Vagina (tissue), 2 donors: ENCODE measurements around the gene TOX2. TPM values are rescaled to one million over a fixed set of nuclear protein-coding genes. Genes with fewer than 3 reads are reported as not detected.

Source experiments
- DNase-seq, 2 donors: peaks; one replicate each; pipeline ENCODE4 v3.0.0-alpha.2; 2017; ENCODE audit errors: extremely low spot score in 2 of 2
- H3K27ac ChIP-seq: fragments of 200-600 bp; sonication (generic); one replicate; pipeline ENCODE4 v1.5.1; 2019
- H3K27me3 ChIP-seq: fragments of 200-600 bp; sonication (generic); one replicate; pipeline ENCODE4 v1.5.1; 2019
- H3K36me3 ChIP-seq, 2 donors: fragments of 200-600 bp; sonication (generic); one replicate each; pipeline ENCODE4 v1.5.1; 2017 to 2019
- H3K4me1 ChIP-seq: fragments of 200-600 bp; sonication (generic); one replicate; pipeline ENCODE4 v1.5.1; 2019
- H3K4me3 ChIP-seq, 2 donors: fragments of 200-600 bp; sonication (generic); 1 replicate in 1 of 2; 2 replicates in 1 of 2; pipeline ENCODE4 v1.5.1; 2016 to 2019
- H3K9me3 ChIP-seq: fragments of 200-600 bp; sonication (generic); one replicate; pipeline ENCODE4 v1.5.1; 2019
- POLR2A ChIP-seq, 2 donors: fragments of 450-650 bp; IDR thresholded peaks; one replicate each; pipeline ENCODE4 v1.6.1; 2017; ENCODE audit warnings: antibody characterized with exemption in 2 of 2, mild to moderate bottlenecking in 2 of 2, moderate library complexity in 2 of 2
- POLR2AphosphoS5 ChIP-seq, 2 donors: sonication (generic); formaldehyde crosslinking; IDR thresholded peaks; one replicate each; pipeline ENCODE4 v1.9.0; 2017; ENCODE audit warnings: antibody characterized with exemption in 2 of 2, mild to moderate bottlenecking in 2 of 2, low read depth in 1 of 2; ENCODE audit not compliant: insufficient read depth in 1 of 2
- intact Hi-C: fragments of 100-400 bp; cut with DNase I; formaldehyde crosslinking; loops from one replicate; pipeline ENCODE4 v1.15.1; 2023
- total RNA-seq: library from RNA; depleted of rRNA; stranded (reverse); fragments of >200 nt; gene quantifications from one replicate; pipeline ENCODE4 v1.2.3, GENCODE V29; 2016
- TF ChIP-seq, protein P1 (sequence below), 3 experiments: fragments of 450-650 bp in 2 of 3; fragments of 200-600 bp in 1 of 3; sonication (generic) in 1 of 3; IDR thresholded peaks; one replicate each; pipeline ENCODE4 v1.5.1; 2017 to 2019; ENCODE audit warnings: antibody characterized with exemption in 3 of 3, mild to moderate bottlenecking in 2 of 3, moderate library complexity in 2 of 3

TOX2 gene
- total RNA-seq, 1 donor from 2014 or later, result 5.2 TPM

- H3K4me1 ChIP-seq, result peaks cover 30% of the 10 kb centered on the region
- intact Hi-C loops, result no loop called here
Measured at GRCh38 chr20:43959920-43960227, 45.2 kb downstream of the TOX2 start.

DNA sequence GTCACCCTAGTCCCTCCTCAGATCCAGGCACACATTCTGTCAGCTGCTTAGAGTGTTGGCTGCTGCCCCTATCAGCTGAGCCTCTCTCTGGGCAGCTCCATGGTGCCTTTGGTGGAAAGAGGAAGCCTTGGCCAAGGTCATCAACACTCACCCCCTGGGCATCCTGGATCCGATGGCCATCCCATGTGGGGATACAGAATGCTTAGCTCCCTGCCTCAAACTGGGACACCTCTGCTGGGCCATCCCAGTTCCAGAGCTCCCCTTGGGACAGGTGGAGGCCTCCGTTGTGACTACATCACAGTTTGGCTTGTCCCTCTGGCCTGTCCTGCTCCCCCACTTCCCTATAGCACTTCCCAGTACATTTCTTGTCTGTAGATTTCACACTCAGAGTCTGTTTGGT, 45.6 kb downstream of the TOX2 start:
- H3K4me3 ChIP-seq, result no peak overlapping the region
- intact Hi-C loops, result no loop called here
- peaks cover 26% of the 10 kb centered on the region for H3K4me1 ChIP-seq

More at GRCh38 chr20:43959920-43960227, 45.2 kb downstream of the TOX2 start:
- Histone ChIP-seq H3K27me3 (no peaks in the 10 kb centered on the region), H3K4me3 (no peak overlapping the region), H3K36me3 (no peaks in the 10 kb centered on the region), H3K27ac (no peak overlapping the region), H3K9me3 (no peaks in the 10 kb centered on the region)
- TF ChIP-seq, protein P1, sequence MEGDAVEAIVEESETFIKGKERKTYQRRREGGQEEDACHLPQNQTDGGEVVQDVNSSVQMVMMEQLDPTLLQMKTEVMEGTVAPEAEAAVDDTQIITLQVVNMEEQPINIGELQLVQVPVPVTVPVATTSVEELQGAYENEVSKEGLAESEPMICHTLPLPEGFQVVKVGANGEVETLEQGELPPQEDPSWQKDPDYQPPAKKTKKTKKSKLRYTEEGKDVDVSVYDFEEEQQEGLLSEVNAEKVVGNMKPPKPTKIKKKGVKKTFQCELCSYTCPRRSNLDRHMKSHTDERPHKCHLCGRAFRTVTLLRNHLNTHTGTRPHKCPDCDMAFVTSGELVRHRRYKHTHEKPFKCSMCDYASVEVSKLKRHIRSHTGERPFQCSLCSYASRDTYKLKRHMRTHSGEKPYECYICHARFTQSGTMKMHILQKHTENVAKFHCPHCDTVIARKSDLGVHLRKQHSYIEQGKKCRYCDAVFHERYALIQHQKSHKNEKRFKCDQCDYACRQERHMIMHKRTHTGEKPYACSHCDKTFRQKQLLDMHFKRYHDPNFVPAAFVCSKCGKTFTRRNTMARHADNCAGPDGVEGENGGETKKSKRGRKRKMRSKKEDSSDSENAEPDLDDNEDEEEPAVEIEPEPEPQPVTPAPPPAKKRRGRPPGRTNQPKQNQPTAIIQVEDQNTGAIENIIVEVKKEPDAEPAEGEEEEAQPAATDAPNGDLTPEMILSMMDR (IDR thresholded peaks at IDR 0.05), result no peak
- TF ChIP-seq POLR2AphosphoS5 (IDR thresholded peaks at IDR 0.05; ENCODE audit: insufficient read depth in 1 of 2, low read depth in 1 of 2) (no peak), POLR2A (IDR thresholded peaks at IDR 0.05) (no peak)
- no peak for DNase-seq

DNA sequence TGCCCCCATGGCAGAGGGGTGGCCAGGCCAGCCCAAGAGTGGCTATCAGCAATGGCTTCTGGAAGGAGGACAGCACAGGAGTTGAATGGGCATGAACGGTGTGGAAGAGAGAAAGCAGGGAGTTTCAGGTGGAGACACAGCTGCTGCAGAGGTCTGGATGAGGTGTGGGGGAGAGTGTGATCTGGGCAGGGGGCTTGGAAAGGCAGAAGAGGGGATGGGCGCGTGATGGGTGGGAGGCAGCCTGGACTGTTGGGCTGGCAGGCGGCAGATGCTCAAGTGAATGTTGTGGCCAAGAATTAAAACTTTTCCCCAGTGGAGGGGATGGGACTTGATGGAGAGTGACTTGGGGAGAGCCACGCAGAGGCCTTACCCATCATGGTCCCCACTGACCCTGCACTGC, 46.5 kb downstream of the TOX2 start:
- DNase-seq, result no peak
- Histone ChIP-seq H3K4me3 (no peak overlapping the region), H3K27me3 (no peaks in the 10 kb centered on the region), H3K9me3 (no peaks in the 10 kb centered on the region), H3K4me1 (peaks cover 18% of the 10 kb centered on the region), H3K36me3 (no peaks in the 10 kb centered on the region), H3K27ac (no peak overlapping the region)
- intact Hi-C loops, result no loop called here
- no peak for TF ChIP-seq POLR2A (IDR thresholded peaks at IDR 0.05)
- TF ChIP-seq, protein P1 (IDR thresholded peaks at IDR 0.05), result no peak
- TF ChIP-seq POLR2AphosphoS5 (IDR thresholded peaks at IDR 0.05; ENCODE audit: insufficient read depth in 1 of 2, low read depth in 1 of 2), result no peak

More for the DNA sequence above, 45.6 kb downstream of the TOX2 start:
- Histone ChIP-seq H3K9me3 (no peaks in the 10 kb centered on the region), H3K36me3 (no peaks in the 10 kb centered on the region), H3K27ac (no peak overlapping the region), H3K27me3 (no peaks in the 10 kb centered on the region)
- TF ChIP-seq POLR2A (IDR thresholded peaks at IDR 0.05) (no peak), POLR2AphosphoS5 (IDR thresholded peaks at IDR 0.05; ENCODE audit: insufficient read depth in 1 of 2, low read depth in 1 of 2) (no peak)
- TF ChIP-seq, protein P1 (IDR thresholded peaks at IDR 0.05), result no peak
- DNase-seq, result no peak

DNA sequence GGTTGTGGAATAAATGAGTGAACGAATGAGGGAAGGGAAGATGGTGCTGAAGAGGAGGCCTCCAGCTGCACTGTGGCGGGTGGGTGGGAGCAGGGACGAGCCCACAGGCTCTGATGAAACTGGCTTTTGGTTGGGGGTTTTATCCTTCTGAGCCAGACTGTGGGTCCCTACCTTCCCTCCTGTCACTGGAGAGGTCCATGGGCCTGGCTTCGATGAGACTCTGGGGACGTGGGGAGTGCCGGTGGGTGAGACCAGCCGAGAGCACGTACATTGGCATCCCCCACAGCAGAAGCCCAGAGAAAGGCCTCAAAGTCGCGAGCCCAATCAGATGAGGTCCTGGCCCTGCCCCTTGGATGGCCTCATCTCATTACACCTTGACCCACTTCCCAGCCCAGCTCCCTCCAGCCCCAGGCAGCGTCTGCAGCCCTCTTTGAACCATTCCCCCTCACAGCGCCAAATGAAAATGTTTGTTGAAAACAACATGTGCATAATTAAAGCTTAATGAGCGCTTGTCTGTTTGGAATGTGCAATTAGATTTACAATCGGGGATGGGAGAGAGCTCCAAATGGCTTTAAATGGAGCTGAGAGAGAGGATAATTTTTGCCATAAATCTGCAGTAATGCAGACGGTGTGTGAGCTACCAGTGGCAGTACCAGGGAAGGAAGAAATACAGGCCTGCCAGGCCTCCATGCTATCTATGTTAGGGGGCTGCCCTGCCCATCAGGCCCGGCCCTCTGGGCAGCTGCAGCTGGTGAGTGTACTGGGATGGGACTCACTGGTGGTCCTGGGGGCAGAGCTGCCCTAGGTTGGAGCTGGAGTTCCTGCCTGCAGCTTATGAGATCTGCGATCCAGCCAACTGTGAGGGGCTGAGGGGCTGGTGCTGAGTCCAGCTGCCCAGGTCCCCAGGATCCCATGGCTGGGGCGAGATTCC, 47.2 kb downstream of the TOX2 start:
- intact Hi-C loops, result no loop called here
- TF ChIP-seq, protein P1 (IDR thresholded peaks at IDR 0.05), result no peak
- no peak for TF ChIP-seq POLR2A (IDR thresholded peaks at IDR 0.05)
- TF ChIP-seq POLR2AphosphoS5 (IDR thresholded peaks at IDR 0.05; ENCODE audit: insufficient read depth in 1 of 2, low read depth in 1 of 2), result no peak
- Histone ChIP-seq H3K9me3 (no peaks in the 10 kb centered on the region), H3K27me3 (no peaks in the 10 kb centered on the region), H3K4me3 (no peak overlapping the region), H3K27ac (no peak overlapping the region), H3K36me3 (no peaks in the 10 kb centered on the region), H3K4me1 (peaks cover 15% of the 10 kb centered on the region)
- no peak for DNase-seq

- TF ChIP-seq POLR2AphosphoS5 (IDR thresholded peaks at IDR 0.05; ENCODE audit: insufficient read depth in 1 of 2, low read depth in 1 of 2), result no peak
- TF ChIP-seq, protein P1 (IDR thresholded peaks at IDR 0.05), result no peak
- Histone ChIP-seq H3K4me3 (no peak overlapping the region), H3K36me3 (no peaks in the 10 kb centered on the region), H3K27me3 (no peaks in the 10 kb centered on the region), H3K27ac (no peak overlapping the region), H3K4me1 (peaks cover 15% of the 10 kb centered on the region), H3K9me3 (no peaks in the 10 kb centered on the region)
- no peak for DNase-seq
- intact Hi-C loops, result no loop called here
Measured at GRCh38 chr20:43962530-43962929, 47.9 kb downstream of the TOX2 start.
